ENCODE measurements around the gene PANX1. TPM values are rescaled to one million over a fixed set of nuclear protein-coding genes. Genes with fewer than 3 reads are reported as not detected.

The PANX1 gene
- total RNA-seq, 1 experiment from 2014 or later, result 37.5 TPM

- H3K79me2 ChIP-seq (ENCODE audit: insufficient read depth, low read length), result peaks cover 62% of the 10 kb centered on the region
- DNase-seq, result no peak
- no peak overlapping the region for H4K8ac ChIP-seq (replicated peaks; ENCODE audit: insufficient read length, low read depth, low read length)
- no peak overlapping the region for H3K18ac ChIP-seq (ENCODE audit: insufficient read length, low read depth, low read length)
- peaks cover 16% of the 10 kb centered on the region for H3K79me1 ChIP-seq (ENCODE audit: insufficient read depth, low read depth, low read length, poor library complexity, severe bottlenecking)
- H2BK120ac ChIP-seq (ENCODE audit: low read depth, low read length, poor library complexity, severe bottlenecking), result no peak overlapping the region
- no peak overlapping the region for H3K23ac ChIP-seq (ENCODE audit: insufficient read length, low read depth, low read length)
- H3K14ac ChIP-seq (ENCODE audit: insufficient read depth, low read length), result no peak overlapping the region
- TF ChIP-seq CTCF (conservative IDR thresholded peaks at IDR 0.05), result no peak
- H4K91ac ChIP-seq (ENCODE audit: insufficient read length, low read depth, low read length), result no peak overlapping the region
- H3K4ac ChIP-seq (ENCODE audit: low read depth, low read length), result no peak overlapping the region
- Mint-ChIP-seq H3K27me3 (ENCODE audit: low read depth) (no peaks in the 10 kb centered on the region), H3K27ac (no peak overlapping the region), H3K4me1 (peaks cover 71 to 77% of the 10 kb centered on the region in 2 experiments), H3K4me3 (no peak overlapping the region), H3K36me3 (ENCODE audit: insufficient read depth in 1 of 3, low read depth in 3 of 3) (peaks cover 4 to 7% (median 4%) of the 10 kb centered on the region in 3 experiments; a peak in 5 of 7 replicates), H3K9me3 (no peaks in the 10 kb centered on the region)
- H4K5ac ChIP-seq (ENCODE audit: insufficient read length, low read depth, low read length), result no peak overlapping the region
- H2BK20ac ChIP-seq (ENCODE audit: low read depth, low read length, poor library complexity, severe bottlenecking), result no peak overlapping the region
- no peak overlapping the region for H3K9ac ChIP-seq (ENCODE audit: extremely low read depth, insufficient read length, low read length)
- no peaks in the 10 kb centered on the region for H3K9me3 ChIP-seq (ENCODE audit: control insufficient read depth, low read depth, low read length)
- H3K4me2 ChIP-seq (ENCODE audit: insufficient read depth, insufficient read length, low read length), result no peak overlapping the region
- H2BK15ac ChIP-seq (ENCODE audit: low read depth, low read length), result no peak overlapping the region
- no peak overlapping the region for H3K56ac ChIP-seq (ENCODE audit: insufficient read length, low read depth, low read length)
- no peaks in the 10 kb centered on the region for H3K23me2 ChIP-seq (ENCODE audit: insufficient read length, low read depth, low read length, poor library complexity, severe bottlenecking)
- no peak overlapping the region for H3K27ac ChIP-seq (ENCODE audit: insufficient read length, low read depth, low read length)
- peaks cover 10% of the 10 kb centered on the region; the same call in 1 of the 2 replicates for H3K4me1 ChIP-seq (ENCODE audit: insufficient read depth, low read length)
- no peak overlapping the region for H2AFZ ChIP-seq (ENCODE audit: low read length)
- WGBS (ENCODE audit: extremely low coverage, insufficient read length, low lambda C conversion rate), result no CpG with 5 or more reads among the region's 1 CpG
- H2BK12ac ChIP-seq (ENCODE audit: insufficient read length, low read depth, low read length), result no peak overlapping the region
- no peaks in the 10 kb centered on the region for H4K20me1 ChIP-seq (ENCODE audit: control insufficient read depth, insufficient read depth, insufficient read length)
- no peak overlapping the region for H2BK5ac ChIP-seq (ENCODE audit: insufficient read length, low read length)
- H3K27me3 ChIP-seq (ENCODE audit: insufficient read depth, low read length), result no peaks in the 10 kb centered on the region
- no peak overlapping the region for H2AK5ac ChIP-seq (ENCODE audit: insufficient read length, low read length)
- H3T11ph ChIP-seq (ENCODE audit: low read length), result no peak overlapping the region
Observed at GRCh38 chr11:94144664-94145063, 16.0 kb downstream of the PANX1 start.

Data from H9 (cell line).